Measurements from ENCODE around the gene CEP44. TPM values are rescaled to one million over a fixed set of nuclear protein-coding genes. Genes with fewer than 3 reads are reported as not detected.
"Not testable (repeated sequence)": the region's sequence is repeated elsewhere in the genome, so short reads cannot be mapped to it uniquely, and the experiment has no call there.

Gene CEP44
- total RNA-seq (2014; rRNA removed; shearing (Covaris generic)) = 14.4 and 14.7 TPM in 2 replicates

DNA sequence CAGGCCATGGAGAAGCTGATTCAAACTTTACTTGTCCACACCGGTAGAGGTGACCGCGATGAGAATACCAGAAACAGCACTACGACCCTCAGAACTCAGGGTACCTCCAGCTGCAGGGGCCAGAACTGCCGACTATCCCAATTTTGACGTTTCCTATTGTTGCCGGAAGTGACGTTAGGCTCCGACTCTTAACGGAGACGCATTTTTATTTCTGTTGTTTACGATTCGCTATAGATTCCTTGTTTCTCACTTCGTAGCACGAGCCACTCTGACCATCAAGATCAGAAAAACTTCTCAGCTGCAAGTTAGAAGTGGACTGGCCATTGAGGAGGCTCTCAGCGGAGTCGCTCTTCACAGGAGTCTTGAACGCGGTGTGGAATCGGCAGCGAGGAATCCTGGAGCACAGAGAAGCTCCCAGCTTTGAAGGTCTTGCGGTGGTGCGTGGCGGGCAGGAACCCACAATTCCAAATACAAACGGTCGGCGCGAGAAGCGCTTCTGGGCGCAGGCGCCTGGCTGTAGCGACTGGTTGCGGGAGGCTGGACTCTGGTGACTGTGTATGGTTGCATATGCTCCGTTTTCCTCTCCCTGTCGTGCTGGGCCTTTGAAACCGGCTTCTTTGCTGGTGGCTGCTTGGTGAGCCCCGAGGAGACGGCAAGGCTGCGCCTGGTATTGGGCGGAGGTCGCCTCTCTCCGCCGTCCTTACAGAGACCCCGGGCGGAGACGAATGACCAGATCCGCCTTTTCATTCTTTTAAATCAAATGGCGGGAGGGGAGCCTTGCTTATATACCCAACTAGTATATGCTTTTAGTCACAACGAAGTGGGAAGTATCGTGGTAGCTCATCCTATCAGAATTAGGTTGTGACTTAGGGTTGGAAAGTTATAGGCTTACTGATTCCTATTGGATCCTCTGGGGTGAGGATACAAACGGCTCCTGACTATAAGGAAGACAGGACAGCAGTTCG, at the start of gene CEP44, which contains the start of gene FBXO8:
CEP44 (plus strand) TSS at position 405 of the 965 bp plus-strand sequence. CDS start 15,211 bp downstream, outside the sequence.
FBXO8 (minus strand) TSS at position 161 of the 965 bp plus-strand sequence. CDS start 20,575 bp downstream, outside the sequence.
- 0 out of 2 replicates have a peak, but pooled peaks cover 2% of the 10 kb centered on the region for H3K4me1 ChIP-seq
- DNase-seq = peak; percentile 57 to 71
- H3K36me3 ChIP-seq = no peaks in the 10 kb centered on the region

DNA sequence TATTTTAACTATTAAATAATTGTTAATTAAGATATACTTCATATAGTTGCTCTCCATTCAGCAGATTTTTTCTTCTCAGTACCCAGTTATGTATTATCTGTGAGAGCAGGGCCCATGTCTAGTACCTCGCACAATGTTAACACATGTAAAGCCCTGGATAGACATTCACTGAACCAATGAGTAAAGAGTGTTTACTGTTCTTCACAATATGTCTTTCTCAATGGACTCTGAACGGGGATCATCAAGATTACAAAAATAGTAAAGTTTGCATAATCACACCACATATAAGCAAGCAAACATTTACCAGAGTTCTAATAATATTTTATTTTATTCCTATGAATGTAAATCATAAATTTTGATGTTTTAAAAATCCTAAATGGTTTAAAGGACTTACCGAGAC, 47.4 kb upstream of the CEP44 start:
- Histone ChIP-seq H3K36me3 (no peaks in the 10 kb centered on the region), H3K4me3 (no peak overlapping the region)

More for the DNA sequence above, at the start of gene CEP44, which contains the start of gene FBXO8:
- H3K9me3 ChIP-seq (replicated peaks) = no peaks in the 10 kb centered on the region
- H3K4me3 ChIP-seq = peak within 1 kb of the TSS; percentile 94
- peak within 1 kb of the TSS; percentile 99 for H3K27ac ChIP-seq
- no peaks in the 10 kb centered on the region for H3K27me3 ChIP-seq

GRCh38 chr4:174241162-174241561, 42.5 kb upstream of the CEP44 start:
- no peaks in the 10 kb centered on the region for H3K4me1 ChIP-seq
- no peak for DNase-seq
- H3K36me3 ChIP-seq = no peaks in the 10 kb centered on the region
- no peak overlapping the region for H3K27ac ChIP-seq
- no peak overlapping the region for H3K4me3 ChIP-seq
- H3K9me3 ChIP-seq (replicated peaks) = no peaks in the 10 kb centered on the region
- H3K27me3 ChIP-seq = no peaks in the 10 kb centered on the region

More for the DNA sequence above, 47.4 kb upstream of the CEP44 start:
- no peak for DNase-seq
- no peaks in the 10 kb centered on the region for H3K4me1 ChIP-seq
- no peak overlapping the region for H3K27ac ChIP-seq
- no peaks in the 10 kb centered on the region for H3K27me3 ChIP-seq
- H3K9me3 ChIP-seq (replicated peaks) = no peaks in the 10 kb centered on the region

DNA sequence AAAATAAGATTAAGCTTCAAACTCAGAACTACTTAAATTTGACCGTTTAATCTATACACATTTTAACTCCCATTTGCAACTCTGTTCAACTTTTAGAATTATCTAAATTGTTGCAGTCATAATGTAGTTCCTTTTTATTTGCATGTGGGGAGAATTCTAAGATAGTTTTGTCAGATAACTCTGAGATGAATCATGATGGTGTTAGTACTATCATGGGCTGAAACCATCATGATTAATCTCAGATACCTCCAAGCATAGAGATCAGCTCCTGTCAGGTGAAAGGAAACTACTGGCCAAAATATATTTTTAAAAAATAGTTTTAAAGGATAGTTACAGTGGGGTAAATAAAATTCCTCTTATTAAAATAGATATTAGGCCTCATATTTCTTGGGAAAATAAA, 39.3 kb upstream of the CEP44 start:
- no peak overlapping the region for H3K4me3 ChIP-seq
- H3K36me3 ChIP-seq = no peaks in the 10 kb centered on the region
- DNase-seq = no peak
- no peak overlapping the region for H3K27ac ChIP-seq
- H3K9me3 ChIP-seq (replicated peaks) = no peaks in the 10 kb centered on the region
- H3K4me1 ChIP-seq = no peaks in the 10 kb centered on the region
- H3K27me3 ChIP-seq = no peaks in the 10 kb centered on the region

GRCh38 chr4:174245714-174246113, 38.0 kb upstream of the CEP44 start:
- Histone ChIP-seq H3K9me3 (replicated peaks) (no peaks in the 10 kb centered on the region), H3K27ac (no peak overlapping the region), H3K4me3 (no peak overlapping the region), H3K27me3 (no peaks in the 10 kb centered on the region), H3K4me1 (no peaks in the 10 kb centered on the region), H3K36me3 (no peaks in the 10 kb centered on the region)
- DNase-seq = no peak

- peak in 1 of 2 experiments; percentile 13 for DNase-seq
- H3K4me3 ChIP-seq = no peak overlapping the region
- no peaks in the 10 kb centered on the region for H3K9me3 ChIP-seq (replicated peaks)
- no peaks in the 10 kb centered on the region for H3K36me3 ChIP-seq
- no peak overlapping the region; the same call in 1 of the 2 replicates for H3K27ac ChIP-seq
- H3K4me1 ChIP-seq = no peaks in the 10 kb centered on the region
- H3K27me3 ChIP-seq = no peaks in the 10 kb centered on the region
Observed at GRCh38 chr4:174248407-174248806, 35.3 kb upstream of the CEP44 start.

DNA sequence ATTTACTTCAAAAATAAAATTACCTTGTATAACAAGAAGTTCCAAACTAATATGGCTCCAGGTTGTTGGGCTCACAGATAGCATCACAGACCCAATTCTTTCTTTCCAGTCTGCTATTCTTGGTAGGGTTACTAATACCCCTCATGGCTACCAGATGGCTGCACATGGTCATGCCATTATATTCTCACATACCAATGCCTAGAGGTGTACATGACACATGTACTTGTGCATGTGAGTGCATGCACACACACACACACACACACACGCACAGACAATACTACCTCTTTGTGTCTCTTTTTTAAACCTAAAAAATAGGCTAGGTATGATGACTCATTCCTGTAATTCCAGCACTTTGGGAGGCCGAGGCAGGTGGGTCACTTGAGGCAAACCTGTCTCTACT, 31.3 kb upstream of the CEP44 start:
- Histone ChIP-seq H3K4me3 (no peak overlapping the region), H3K36me3 (no peaks in the 10 kb centered on the region), H3K27ac (no peak overlapping the region), H3K27me3 (no peaks in the 10 kb centered on the region), H3K4me1 (peaks cover 18% of the 10 kb centered on the region), H3K9me3 (replicated peaks) (no peaks in the 10 kb centered on the region)
- no peak for DNase-seq

DNA sequence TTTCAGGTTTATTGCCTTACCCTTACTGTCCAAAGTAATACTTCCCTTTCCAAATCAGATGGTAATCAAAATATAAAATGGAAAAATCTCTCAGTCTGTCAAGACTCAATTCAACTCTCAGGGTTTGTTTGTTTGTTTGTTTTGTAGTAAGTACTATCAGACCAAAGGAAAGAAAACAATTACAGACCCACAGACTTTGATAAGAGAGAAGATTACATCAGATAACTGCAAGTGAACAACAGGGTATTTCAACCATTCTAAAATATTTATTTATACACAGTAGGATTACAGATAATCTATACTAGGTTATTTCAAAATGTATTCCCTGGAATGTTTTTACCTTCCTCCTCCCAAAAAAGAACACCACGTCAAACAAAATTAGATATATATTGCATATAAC, 29.1 kb upstream of the CEP44 start:
- Histone ChIP-seq H3K4me3 (no peak overlapping the region), H3K27me3 (no peaks in the 10 kb centered on the region), H3K4me1 (peaks cover 18% of the 10 kb centered on the region), H3K36me3 (no peaks in the 10 kb centered on the region), H3K9me3 (replicated peaks) (no peaks in the 10 kb centered on the region), H3K27ac (no peak overlapping the region)
- no peak for DNase-seq

- H3K27ac ChIP-seq = peak overlapping the region; percentile 87
- H3K4me3 ChIP-seq = no peak overlapping the region
- no peaks in the 10 kb centered on the region for H3K27me3 ChIP-seq
- H3K9me3 ChIP-seq (replicated peaks) = no peaks in the 10 kb centered on the region
- H3K36me3 ChIP-seq = no peaks in the 10 kb centered on the region
- no peak for DNase-seq
- peaks cover 21% of the 10 kb centered on the region for H3K4me1 ChIP-seq
Observed at GRCh38 chr4:174255374-174255773, 28.3 kb upstream of the CEP44 start.

DNA sequence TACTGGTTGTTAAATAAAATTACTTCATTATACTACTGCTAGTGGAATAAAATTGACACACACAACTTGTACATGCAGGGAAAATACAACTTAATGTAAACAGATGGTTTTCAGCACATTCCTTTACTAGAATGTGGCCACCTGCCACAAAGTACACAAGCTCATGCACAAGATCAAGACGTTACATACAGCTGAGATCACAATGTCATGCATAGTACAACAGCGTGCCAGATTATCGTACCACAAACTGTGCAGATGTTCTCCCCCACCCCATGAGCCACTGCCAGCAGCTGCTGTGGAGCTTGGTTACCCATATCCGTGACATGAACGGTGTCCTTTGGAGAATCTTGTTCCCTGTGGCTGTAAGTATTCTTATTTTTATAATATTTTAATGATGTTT, 27.9 kb upstream of the CEP44 start:
- Histone ChIP-seq H3K27ac (peak overlapping the region; percentile 87), H3K36me3 (no peaks in the 10 kb centered on the region)

DNA sequence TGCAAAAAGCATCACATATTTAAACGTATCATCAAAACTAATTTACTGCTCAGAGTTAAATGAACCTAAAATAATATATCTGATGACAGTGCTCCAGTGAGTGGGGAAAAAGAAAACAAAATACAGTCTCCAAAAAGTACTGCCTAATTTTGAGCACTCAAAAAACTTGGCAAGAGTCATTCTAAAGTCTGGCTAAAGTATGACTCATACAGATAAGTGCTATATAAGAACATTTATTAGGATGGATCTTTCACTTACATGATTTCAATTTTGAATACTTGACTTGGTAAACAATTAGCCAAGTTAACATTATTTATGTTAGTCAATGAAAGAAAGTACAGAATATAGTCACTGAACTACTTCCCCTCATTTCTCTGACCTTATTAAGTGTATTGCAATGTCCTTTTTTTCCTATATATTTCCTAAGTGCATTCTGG, 27.4 kb upstream of the CEP44 start:
- no peaks in the 10 kb centered on the region for H3K36me3 ChIP-seq
- H3K4me3 ChIP-seq = peak overlapping the region; percentile 20
- no peaks in the 10 kb centered on the region for H3K27me3 ChIP-seq
- peaks cover 21% of the 10 kb centered on the region for H3K4me1 ChIP-seq
- no peaks in the 10 kb centered on the region for H3K9me3 ChIP-seq (replicated peaks)
- peak in 1 of 2 experiments; percentile 15 for DNase-seq
- peak overlapping the region; percentile 87 for H3K27ac ChIP-seq

More for the DNA sequence above, 27.9 kb upstream of the CEP44 start:
- Histone ChIP-seq H3K27me3 (no peaks in the 10 kb centered on the region), H3K9me3 (replicated peaks) (no peaks in the 10 kb centered on the region), H3K4me1 (peaks cover 21% of the 10 kb centered on the region), H3K4me3 (peak overlapping the region; percentile 20; the same call in 1 of the 2 replicates)
- peak; percentile 82 to 86 for DNase-seq

GRCh38 chr4:174259580-174259979, 24.1 kb upstream of the CEP44 start:
- Histone ChIP-seq H3K9me3 (replicated peaks) (no peaks in the 10 kb centered on the region), H3K27me3 (no peaks in the 10 kb centered on the region), H3K27ac (no peak overlapping the region), H3K4me1 (peaks cover 21% of the 10 kb centered on the region), H3K36me3 (no peaks in the 10 kb centered on the region), H3K4me3 (no peak overlapping the region)
- DNase-seq = no peak

DNA sequence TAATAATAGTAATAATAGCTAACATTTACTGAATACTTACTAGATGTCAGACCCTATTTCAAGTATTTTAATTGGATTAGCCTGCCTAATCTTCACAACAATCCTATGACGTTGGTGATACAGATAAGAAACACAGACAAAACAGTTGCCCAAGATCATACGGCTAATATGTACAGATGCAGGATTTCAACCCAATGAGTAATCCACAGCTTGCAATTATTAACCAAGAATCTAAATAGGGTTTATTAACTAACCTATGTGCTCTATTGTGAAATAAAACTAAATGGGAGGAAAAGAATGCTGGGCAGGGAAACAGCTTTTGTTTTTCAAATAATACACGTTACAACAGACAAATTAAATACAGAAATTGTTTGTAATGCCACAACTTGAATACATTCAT, 23.6 kb upstream of the CEP44 start:
- Histone ChIP-seq H3K36me3 (no peaks in the 10 kb centered on the region), H3K4me1 (peaks cover 19% of the 10 kb centered on the region), H3K4me3 (no peak overlapping the region), H3K9me3 (replicated peaks) (no peaks in the 10 kb centered on the region), H3K27ac (no peak overlapping the region), H3K27me3 (no peaks in the 10 kb centered on the region)
- DNase-seq = no peak

GRCh38 chr4:174261432-174261831, 22.3 kb upstream of the CEP44 start:
- DNase-seq; H3K27ac ChIP-seq; H3K27me3 ChIP-seq; H3K36me3 ChIP-seq; H3K9me3 ChIP-seq (replicated peaks); H3K4me1 ChIP-seq; H3K4me3 ChIP-seq: not testable (repeated sequence)

Measured in SJCRH30 (cell line).